ENCODE measurements around the gene CBLN1. TPM values are rescaled to one million over a fixed set of nuclear protein-coding genes. Genes with fewer than 3 reads are reported as not detected.

Gene CBLN1
- total RNA-seq, 1 experiment from 2014 or later, result 5.6 TPM

- ATAC-seq, result no peak
- no peaks in the 10 kb centered on the region for H3K36me3 Mint-ChIP-seq
- CTCF ChIA-PET, result interaction anchor here (0.6 to 3.3 kb wide), 2 partner anchors 70 to 149 kb away, joined by 3 to 22 read pairs; no protein-coding TSS in a partner anchor
These were observed 2.5 kb downstream of the CBLN1 start for GRCh38 chr16:49278944-49279725.

DNA sequence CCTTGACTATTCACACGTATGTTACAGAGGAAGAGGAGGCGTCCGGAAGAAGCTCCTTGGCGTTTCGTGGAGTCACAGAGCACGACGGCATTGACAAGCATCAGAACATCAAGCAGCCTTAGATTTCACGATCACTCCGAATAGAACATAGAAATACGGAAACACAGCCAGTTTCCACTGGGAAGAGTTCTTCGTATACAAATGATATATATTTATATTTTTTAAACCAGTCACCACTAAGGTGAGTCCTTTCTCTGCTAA, 3.1 kb downstream of the CBLN1 start:
- Mint-ChIP-seq H3K4me1 (peaks cover 72% of the 10 kb centered on the region), H3K4me3 (peak overlapping the region; percentile 65)

More at GRCh38 chr16:49278944-49279725, 2.5 kb downstream of the CBLN1 start:
- H3K27me3 Mint-ChIP-seq (ENCODE audit: low read depth), result peaks cover 93% of the 10 kb centered on the region
- POLR2A ChIA-PET, result interaction anchor here (0.6 kb wide), 1 partner anchor 721 kb away, joined by 3 read pairs; no protein-coding TSS in a partner anchor
- peaks cover 73% of the 10 kb centered on the region for H3K4me1 Mint-ChIP-seq
- peak overlapping the region; percentile 62 for H3K4me3 Mint-ChIP-seq
- TF ChIP-seq SMAD3 (CRISPR knock-in tag; IDR thresholded peaks at IDR 0.05; ENCODE audit: borderline replicate concordance) (no peak), ARID4B (CRISPR knock-in tag; IDR thresholded peaks at IDR 0.05; ENCODE audit: borderline replicate concordance) (0 out of 2 replicates have a peak, but pooled peaks have one; percentile 56)
- H3K27ac Mint-ChIP-seq, result no peak overlapping the region
- H3K9me3 Mint-ChIP-seq, result no peaks in the 10 kb centered on the region
- peak; percentile 44 for DNase-seq (ENCODE audit: low spot score)

More for the DNA sequence above, 3.1 kb downstream of the CBLN1 start:
- peaks cover 93% of the 10 kb centered on the region for H3K27me3 Mint-ChIP-seq (ENCODE audit: low read depth)
- TF ChIP-seq, protein P1, sequence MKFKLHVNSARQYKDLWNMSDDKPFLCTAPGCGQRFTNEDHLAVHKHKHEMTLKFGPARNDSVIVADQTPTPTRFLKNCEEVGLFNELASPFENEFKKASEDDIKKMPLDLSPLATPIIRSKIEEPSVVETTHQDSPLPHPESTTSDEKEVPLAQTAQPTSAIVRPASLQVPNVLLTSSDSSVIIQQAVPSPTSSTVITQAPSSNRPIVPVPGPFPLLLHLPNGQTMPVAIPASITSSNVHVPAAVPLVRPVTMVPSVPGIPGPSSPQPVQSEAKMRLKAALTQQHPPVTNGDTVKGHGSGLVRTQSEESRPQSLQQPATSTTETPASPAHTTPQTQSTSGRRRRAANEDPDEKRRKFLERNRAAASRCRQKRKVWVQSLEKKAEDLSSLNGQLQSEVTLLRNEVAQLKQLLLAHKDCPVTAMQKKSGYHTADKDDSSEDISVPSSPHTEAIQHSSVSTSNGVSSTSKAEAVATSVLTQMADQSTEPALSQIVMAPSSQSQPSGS (CRISPR knock-in tag; IDR thresholded peaks at IDR 0.05; ENCODE audit: borderline replicate concordance, low read depth), result no peak
- TF ChIP-seq NFATC4 (CRISPR knock-in tag; IDR thresholded peaks at IDR 0.05) (no peak), MLX (CRISPR knock-in tag; IDR thresholded peaks at IDR 0.05) (no peak), HMGA2 (CRISPR knock-in tag; IDR thresholded peaks at IDR 0.05) (no peak), PRDM15 (CRISPR knock-in tag; IDR thresholded peaks at IDR 0.05) (no peak), ZSCAN18 (CRISPR knock-in tag; IDR thresholded peaks at IDR 0.05) (no peak), GRHL2 (CRISPR knock-in tag; IDR thresholded peaks at IDR 0.05; ENCODE audit: insufficient replicate concordance, severe bottlenecking) (no peak), MYBL2 (CRISPR knock-in tag; IDR thresholded peaks at IDR 0.05) (no peak)
- TF ChIP-seq, protein P2, sequence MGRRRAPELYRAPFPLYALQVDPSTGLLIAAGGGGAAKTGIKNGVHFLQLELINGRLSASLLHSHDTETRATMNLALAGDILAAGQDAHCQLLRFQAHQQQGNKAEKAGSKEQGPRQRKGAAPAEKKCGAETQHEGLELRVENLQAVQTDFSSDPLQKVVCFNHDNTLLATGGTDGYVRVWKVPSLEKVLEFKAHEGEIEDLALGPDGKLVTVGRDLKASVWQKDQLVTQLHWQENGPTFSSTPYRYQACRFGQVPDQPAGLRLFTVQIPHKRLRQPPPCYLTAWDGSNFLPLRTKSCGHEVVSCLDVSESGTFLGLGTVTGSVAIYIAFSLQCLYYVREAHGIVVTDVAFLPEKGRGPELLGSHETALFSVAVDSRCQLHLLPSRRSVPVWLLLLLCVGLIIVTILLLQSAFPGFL (CRISPR knock-in tag; IDR thresholded peaks at IDR 0.05; ENCODE audit: borderline replicate concordance), result no peak
- TF ChIP-seq, protein P3, sequence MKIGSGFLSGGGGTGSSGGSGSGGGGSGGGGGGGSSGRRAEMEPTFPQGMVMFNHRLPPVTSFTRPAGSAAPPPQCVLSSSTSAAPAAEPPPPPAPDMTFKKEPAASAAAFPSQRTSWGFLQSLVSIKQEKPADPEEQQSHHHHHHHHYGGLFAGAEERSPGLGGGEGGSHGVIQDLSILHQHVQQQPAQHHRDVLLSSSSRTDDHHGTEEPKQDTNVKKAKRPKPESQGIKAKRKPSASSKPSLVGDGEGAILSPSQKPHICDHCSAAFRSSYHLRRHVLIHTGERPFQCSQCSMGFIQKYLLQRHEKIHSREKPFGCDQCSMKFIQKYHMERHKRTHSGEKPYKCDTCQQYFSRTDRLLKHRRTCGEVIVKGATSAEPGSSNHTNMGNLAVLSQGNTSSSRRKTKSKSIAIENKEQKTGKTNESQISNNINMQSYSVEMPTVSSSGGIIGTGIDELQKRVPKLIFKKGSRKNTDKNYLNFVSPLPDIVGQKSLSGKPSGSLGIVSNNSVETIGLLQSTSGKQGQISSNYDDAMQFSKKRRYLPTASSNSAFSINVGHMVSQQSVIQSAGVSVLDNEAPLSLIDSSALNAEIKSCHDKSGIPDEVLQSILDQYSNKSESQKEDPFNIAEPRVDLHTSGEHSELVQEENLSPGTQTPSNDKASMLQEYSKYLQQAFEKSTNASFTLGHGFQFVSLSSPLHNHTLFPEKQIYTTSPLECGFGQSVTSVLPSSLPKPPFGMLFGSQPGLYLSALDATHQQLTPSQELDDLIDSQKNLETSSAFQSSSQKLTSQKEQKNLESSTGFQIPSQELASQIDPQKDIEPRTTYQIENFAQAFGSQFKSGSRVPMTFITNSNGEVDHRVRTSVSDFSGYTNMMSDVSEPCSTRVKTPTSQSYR (CRISPR knock-in tag; IDR thresholded peaks at IDR 0.05), result no peak
- ATAC-seq, result no peak
- ChIA-PET CTCF (interaction anchor here (0.6 to 3.3 kb wide), 2 partner anchors 71 to 148 kb away, joined by 3 to 22 read pairs; no protein-coding TSS in a partner anchor), POLR2A (no interaction called here)
- no peaks in the 10 kb centered on the region for H3K9me3 Mint-ChIP-seq
- no peaks in the 10 kb centered on the region for H3K36me3 Mint-ChIP-seq
- H3K27ac Mint-ChIP-seq, result no peak overlapping the region
- DNase-seq (ENCODE audit: low spot score), result no peak

Data from WTC11 (cell line).